GM12874 (cell line): Measurements from ENCODE around the gene SYT17.

ENCODE experiments used
- CTCF ChIP-seq: IDR thresholded peaks from 2 replicates; pipeline ENCODE4 v1.5.1; 2011; ENCODE audit warnings: low read depth, mild to moderate bottlenecking, control low read depth, low read length, moderate library complexity; ENCODE audit not compliant: insufficient read depth

SYT17 gene

GRCh38 chr16:19140396-19140795 is 27.6 kb upstream of the SYT17 start:
- no peak for TF ChIP-seq CTCF

- no peak for TF ChIP-seq CTCF
Observed at GRCh38 chr16:19142939-19143598, 25.0 kb upstream of the SYT17 start.

- no peak for TF ChIP-seq CTCF
Observed at GRCh38 chr16:19143599-19143956, 24.5 kb upstream of the SYT17 start.

- no peak for TF ChIP-seq CTCF
Observed at GRCh38 chr16:19145010-19145409, 23.0 kb upstream of the SYT17 start.

GRCh38 chr16:19147126-19147525 is 20.9 kb upstream of the SYT17 start:
- no peak for TF ChIP-seq CTCF

- no peak for TF ChIP-seq CTCF
Observed at GRCh38 chr16:19147627-19148026, 20.4 kb upstream of the SYT17 start.

GRCh38 chr16:19148189-19148588 is 19.9 kb upstream of the SYT17 start:
- TF ChIP-seq CTCF = no peak
